Cardiac fibroblast (primary cell): Measurements from ENCODE around the gene DNAH6.

Experiments used
- DNase-seq, 2 donors: peaks; one replicate each; pipeline versions ENCODE4 v3.0.0 to v3.0.0-alpha.2; 2010; ENCODE audit warnings: low read depth in 2 of 2
- H3K4me3 ChIP-seq, 2 donors: replicated peaks in 1 of 2; 1 replicate in 1 of 2; 2 replicates in 1 of 2; pipeline ENCODE4 v1.5.1; 2011; ENCODE audit warnings: low read depth in 2 of 2, low read length in 2 of 2, mild to moderate bottlenecking in 2 of 2, moderate library complexity in 1 of 2
- TF ChIP-seq, protein P1 (sequence below): IDR thresholded peaks from one replicate; pipeline ENCODE4 v1.5.1; 2011; ENCODE audit warnings: low read depth, mild to moderate bottlenecking, low read length, inconsistent platforms

The DNAH6 gene

GRCh38 chr2:84827978-84828575, 311.8 kb downstream of the DNAH6 start:
- TF ChIP-seq, protein P1, sequence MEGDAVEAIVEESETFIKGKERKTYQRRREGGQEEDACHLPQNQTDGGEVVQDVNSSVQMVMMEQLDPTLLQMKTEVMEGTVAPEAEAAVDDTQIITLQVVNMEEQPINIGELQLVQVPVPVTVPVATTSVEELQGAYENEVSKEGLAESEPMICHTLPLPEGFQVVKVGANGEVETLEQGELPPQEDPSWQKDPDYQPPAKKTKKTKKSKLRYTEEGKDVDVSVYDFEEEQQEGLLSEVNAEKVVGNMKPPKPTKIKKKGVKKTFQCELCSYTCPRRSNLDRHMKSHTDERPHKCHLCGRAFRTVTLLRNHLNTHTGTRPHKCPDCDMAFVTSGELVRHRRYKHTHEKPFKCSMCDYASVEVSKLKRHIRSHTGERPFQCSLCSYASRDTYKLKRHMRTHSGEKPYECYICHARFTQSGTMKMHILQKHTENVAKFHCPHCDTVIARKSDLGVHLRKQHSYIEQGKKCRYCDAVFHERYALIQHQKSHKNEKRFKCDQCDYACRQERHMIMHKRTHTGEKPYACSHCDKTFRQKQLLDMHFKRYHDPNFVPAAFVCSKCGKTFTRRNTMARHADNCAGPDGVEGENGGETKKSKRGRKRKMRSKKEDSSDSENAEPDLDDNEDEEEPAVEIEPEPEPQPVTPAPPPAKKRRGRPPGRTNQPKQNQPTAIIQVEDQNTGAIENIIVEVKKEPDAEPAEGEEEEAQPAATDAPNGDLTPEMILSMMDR = no peak
- H3K4me3 ChIP-seq = no peak overlapping the region
- DNase-seq = no peak

DNA sequence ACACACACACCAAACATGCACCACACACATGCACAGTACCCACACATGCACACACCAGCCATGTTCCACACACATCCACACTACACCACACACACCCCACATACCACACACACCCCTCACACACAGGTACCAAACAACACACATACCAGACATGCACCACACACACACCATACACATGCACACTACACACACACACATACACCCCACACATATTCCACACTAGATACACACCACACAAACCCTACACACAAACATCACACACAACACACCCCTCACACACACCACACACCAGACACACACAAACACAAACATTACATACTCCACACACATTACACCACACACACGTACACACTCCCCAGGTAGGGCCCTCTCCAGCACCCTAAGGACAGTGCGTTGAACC, 313.4 kb downstream of the DNAH6 start:
- DNase-seq = no peak
- no peak overlapping the region for H3K4me3 ChIP-seq
- TF ChIP-seq, protein P1 = no peak

DNA sequence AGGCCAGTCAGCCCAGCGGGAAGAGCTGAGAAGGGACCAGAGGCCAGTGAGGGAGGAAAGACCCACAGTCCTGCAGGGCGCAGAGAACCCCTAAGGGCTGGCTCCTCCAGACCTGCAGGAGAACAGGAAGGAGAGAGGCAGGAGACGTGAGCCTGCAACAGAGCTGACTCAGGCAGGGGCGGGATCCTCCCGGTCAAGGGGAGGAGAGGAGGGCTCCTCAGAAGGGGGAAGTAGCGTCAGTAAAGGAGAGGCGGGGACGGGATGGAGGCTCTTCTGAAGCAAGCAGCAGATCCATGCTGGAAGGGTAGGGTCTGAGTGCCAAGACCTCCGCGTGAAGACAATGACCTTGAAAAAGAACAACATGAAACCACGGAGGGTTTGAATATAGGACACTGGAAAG, 313.8 kb downstream of the DNAH6 start:
- H3K4me3 ChIP-seq = no peak overlapping the region
- DNase-seq = no peak
- TF ChIP-seq, protein P1 = no peak

DNA sequence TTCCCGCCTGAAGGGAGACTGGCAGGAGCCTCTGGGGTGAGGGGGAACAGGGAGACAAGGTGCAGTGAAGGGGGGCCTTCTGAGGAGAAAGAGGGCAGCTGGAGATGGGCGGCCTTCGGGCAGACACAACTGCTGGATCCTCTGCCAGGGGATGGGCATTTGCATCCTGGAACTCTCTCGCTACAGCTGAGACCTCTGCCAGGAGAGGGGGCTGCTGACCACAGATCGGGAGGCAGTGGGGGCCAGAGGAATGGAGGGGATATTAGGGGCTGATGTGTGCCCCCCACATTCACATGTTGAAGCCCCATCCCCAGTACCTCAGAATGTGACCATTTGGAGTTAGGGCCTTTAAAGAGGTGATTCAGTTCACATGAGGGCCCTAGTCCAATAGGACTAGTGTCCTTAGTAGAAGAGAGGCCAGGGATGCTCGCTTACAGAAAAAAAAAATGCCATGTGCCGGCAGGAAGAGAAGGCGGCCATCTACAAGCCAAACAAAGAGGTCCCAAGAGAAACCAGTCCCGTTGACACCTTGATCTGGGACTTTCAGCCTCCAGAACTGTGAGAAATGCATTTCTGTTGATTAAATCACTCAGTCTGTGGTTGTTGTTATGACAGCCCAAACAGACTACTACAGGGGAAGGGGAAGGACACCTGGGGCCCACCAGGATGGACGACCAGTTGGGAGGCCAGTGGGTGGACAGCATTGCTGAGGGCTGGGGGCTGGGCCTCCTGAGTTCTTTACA, 314.6 kb downstream of the DNAH6 start:
- no peak for DNase-seq
- H3K4me3 ChIP-seq = no peak overlapping the region
- TF ChIP-seq, protein P1 = no peak

GRCh38 chr2:84832772-84833461, 316.6 kb downstream of the DNAH6 start:
- DNase-seq = no peak
- no peak overlapping the region for H3K4me3 ChIP-seq
- TF ChIP-seq, protein P1 = no peak

- DNase-seq = no peak
- H3K4me3 ChIP-seq = no peak overlapping the region
- TF ChIP-seq, protein P1 = no peak
Observed at GRCh38 chr2:84833481-84834150, 317.3 kb downstream of the DNAH6 start.
